HG03064 (cell line): ENCODE data around the gene GAPDHS.

Experiments
- ATAC-seq: cut with Tn5 transposase; IDR thresholded peaks from one replicate; pipeline ENCODE4 v1.9.1; 2021; ENCODE audit warnings: low read depth; ENCODE audit not compliant: unreplicated experiment

The GAPDHS gene

GRCh38 chr19:35533822-35534392 is 651 bp downstream of the GAPDHS start:
- ATAC-seq, result no peak

- ATAC-seq, result no peak
These were observed 1.7 kb downstream of the GAPDHS start for GRCh38 chr19:35534803-35535480.

- ATAC-seq, result no peak
These were observed 6.1 kb downstream of the GAPDHS start for GRCh38 chr19:35539314-35539713.

GRCh38 chr19:35539850-35540249 is 6.6 kb downstream of the GAPDHS start:
- no peak for ATAC-seq

- no peak for ATAC-seq
These were observed 7.2 kb downstream of the GAPDHS start for GRCh38 chr19:35540356-35540927.

- ATAC-seq, result no peak
These were observed 9.0 kb downstream of the GAPDHS start for GRCh38 chr19:35542209-35542608.

- no peak for ATAC-seq
These were observed 10.2 kb downstream of the GAPDHS start for GRCh38 chr19:35543280-35544109.

- no peak for ATAC-seq
These were observed 11.0 kb downstream of the GAPDHS start for GRCh38 chr19:35544110-35544802.

GRCh38 chr19:35545001-35545854 is 12.0 kb downstream of the GAPDHS start, which contains the start of gene TMEM147:
TSS of gene TMEM147 (plus strand) at chr19:35545626. CDS start at chr19:35545740, 114 bp downstream.
- ATAC-seq, result no peak

- ATAC-seq, result no peak
These were observed 12.7 kb downstream of the GAPDHS start for GRCh38 chr19:35545855-35546381.

DNA sequence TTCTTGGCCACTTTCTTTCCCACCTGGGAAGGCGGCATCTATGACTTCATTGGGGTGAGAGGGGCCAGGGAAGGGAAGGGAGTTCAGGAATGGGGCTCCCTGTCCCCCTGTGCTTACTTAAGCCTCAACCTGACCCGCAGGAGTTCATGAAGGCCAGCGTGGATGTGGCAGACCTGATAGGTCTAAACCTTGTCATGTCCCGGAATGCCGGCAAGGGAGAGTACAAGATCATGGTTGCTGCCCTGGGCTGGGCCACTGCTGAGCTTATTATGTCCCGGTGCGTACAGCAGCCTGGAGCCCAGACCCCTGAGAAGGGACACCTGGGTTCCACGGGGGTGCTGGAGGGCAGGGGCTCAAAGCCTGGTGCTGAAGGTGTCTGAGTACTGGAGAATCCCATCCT is 13.3 kb downstream of the GAPDHS start:
- no peak for ATAC-seq

- ATAC-seq, result no peak
These were observed 16.0 kb downstream of the GAPDHS start for GRCh38 chr19:35549174-35549788.

GRCh38 chr19:35549879-35550523 is 16.7 kb downstream of the GAPDHS start:
- ATAC-seq, result no peak

- ATAC-seq, result no peak
These were observed 18.0 kb downstream of the GAPDHS start for GRCh38 chr19:35551091-35551810.

DNA sequence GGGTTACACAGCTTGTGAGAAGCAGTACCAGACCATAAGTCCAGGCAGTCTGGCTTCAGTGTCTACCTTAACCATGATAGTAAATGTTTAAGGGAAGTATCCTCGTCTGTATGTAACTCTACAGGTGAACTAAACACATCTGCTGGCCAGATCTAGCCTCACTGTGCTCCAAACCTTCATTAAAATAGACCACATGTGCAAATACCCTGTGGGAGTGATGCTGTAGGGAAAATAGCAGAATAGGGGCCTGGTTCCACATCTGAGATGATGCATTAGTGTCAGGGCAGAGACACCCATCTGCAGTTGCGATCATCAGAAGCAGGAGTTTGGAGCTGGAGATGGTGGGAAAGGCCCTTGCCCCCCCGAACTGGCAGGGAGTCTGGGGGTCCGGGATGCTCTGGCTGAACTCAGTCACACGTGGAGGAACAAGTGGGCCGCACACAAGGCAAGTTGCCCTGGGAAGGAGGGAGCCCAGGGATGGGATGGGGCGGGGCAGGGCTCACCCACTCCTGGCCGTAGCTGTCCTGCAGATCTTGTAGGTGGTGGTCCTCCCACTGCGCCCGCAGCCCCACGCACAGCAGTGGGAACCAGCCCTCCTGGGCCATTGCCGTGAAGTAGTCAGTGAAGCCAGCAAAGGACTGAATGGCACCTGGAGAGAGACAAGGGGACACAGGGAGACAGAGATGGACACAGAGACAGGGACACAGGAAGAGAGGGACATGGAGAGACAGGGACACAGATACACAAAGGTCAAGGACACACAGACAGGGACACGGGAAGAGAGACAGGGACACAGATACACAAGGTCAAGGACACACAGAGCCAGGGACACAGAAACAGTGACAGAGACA is 19.5 kb downstream of the GAPDHS start:
- ATAC-seq, result no peak

GRCh38 chr19:35553385-35554000 is 20.2 kb downstream of the GAPDHS start:
- no peak for ATAC-seq

- no peak for ATAC-seq
These were observed 20.8 kb downstream of the GAPDHS start for GRCh38 chr19:35554076-35554475.
